Liver (tissue), 9 donors: ENCODE data around the gene YPEL2. TPM values are rescaled to one million over a fixed set of nuclear protein-coding genes. Genes with fewer than 3 reads are reported as not detected.
A peak's percentile ranks its signal among the peaks of the same experiment; 100 is the strongest.
"Not testable (repeated sequence)": the region's sequence is repeated elsewhere in the genome, so short reads cannot be mapped to it uniquely, and the experiment has no call there.

Experiments
- DNase-seq: peaks from one replicate; pipeline ENCODE4 v3.0.0-alpha.2; 2017; ENCODE audit warnings: low spot score
- H3K27ac ChIP-seq, 2 donors: one replicate each; pipeline ENCODE4 v1.7.0; 2013; ENCODE audit warnings: inconsistent platforms in 2 of 2, low read length in 2 of 2, control low read depth in 1 of 2, low read depth in 1 of 2, mild to moderate bottlenecking in 1 of 2
- H3K27me3 ChIP-seq, 4 donors: one replicate each; pipeline versions ENCODE4 v1.6.1 to v1.7.0; 2013; ENCODE audit warnings: low read length in 3 of 4, inconsistent platforms in 1 of 4, mild to moderate bottlenecking in 1 of 4, moderate library complexity in 1 of 4; ENCODE audit not compliant: control insufficient read depth in 4 of 4, insufficient read depth in 4 of 4
- H3K36me3 ChIP-seq, 4 donors: one replicate each; pipeline versions ENCODE4 v1.6.1 to v1.7.0; 2013; ENCODE audit warnings: low read length in 3 of 4, mild to moderate bottlenecking in 3 of 4, low read depth in 1 of 4, moderate library complexity in 1 of 4; ENCODE audit not compliant: control insufficient read depth in 4 of 4, insufficient read depth in 3 of 4
- H3K4me1 ChIP-seq, 4 donors: one replicate each; pipeline versions ENCODE4 v1.6.1 to v1.7.0; 2013; ENCODE audit warnings: low read length in 3 of 4, mild to moderate bottlenecking in 3 of 4, moderate library complexity in 1 of 4; ENCODE audit not compliant: control insufficient read depth in 4 of 4, insufficient read depth in 4 of 4
- H3K4me3 ChIP-seq, 3 donors: one replicate each; pipeline versions ENCODE4 v1.6.1 to v1.7.0; 2013; ENCODE audit warnings: low read length in 3 of 3, control low read depth in 1 of 3, low read depth in 1 of 3, mild to moderate bottlenecking in 1 of 3
- H3K9ac ChIP-seq, 2 donors: one replicate each; pipeline ENCODE4 v1.7.0; 2013; ENCODE audit warnings: low read length in 2 of 2, mild to moderate bottlenecking in 2 of 2, moderate library complexity in 2 of 2, control low read depth in 1 of 2, low read depth in 1 of 2
- H3K9me3 ChIP-seq, 4 donors: one replicate each; pipeline versions ENCODE4 v1.6.1 to v1.7.0; 2013; ENCODE audit warnings: low read length in 3 of 4; ENCODE audit not compliant: control insufficient read depth in 4 of 4
- GABPA ChIP-seq, 2 donors: IDR thresholded peaks in 1 of 2; conservative IDR thresholded peaks in 1 of 2; 2 replicates each; pipeline ENCODE4 v1.6.1; 2016; ENCODE audit warnings: antibody characterized with exemption in 2 of 2, mild to moderate bottlenecking in 1 of 2, moderate library complexity in 1 of 2
- HNF4A ChIP-seq, 2 donors: conservative IDR thresholded peaks; 2 replicates each; pipeline ENCODE4 v1.6.1; 2016; ENCODE audit warnings: antibody characterized with exemption in 2 of 2, mild to moderate bottlenecking in 2 of 2
- JUND ChIP-seq, 2 donors: IDR thresholded peaks; 2 replicates each; pipeline ENCODE4 v1.6.1; 2016; ENCODE audit warnings: antibody characterized with exemption in 2 of 2
- NR2F2 ChIP-seq: IDR thresholded peaks from 2 replicates; pipeline ENCODE4 v1.6.1; 2016; ENCODE audit warnings: antibody characterized with exemption
- RAD21 ChIP-seq, 2 donors: IDR thresholded peaks; 2 replicates each; pipeline ENCODE4 v1.6.1; 2016; ENCODE audit warnings: antibody characterized with exemption in 2 of 2, mild to moderate bottlenecking in 2 of 2
- RXRA ChIP-seq, 2 donors: IDR thresholded peaks; 2 replicates each; pipeline ENCODE4 v1.6.1; 2017 to 2018; ENCODE audit warnings: antibody characterized with exemption in 2 of 2, mild to moderate bottlenecking in 1 of 2
- SP1 ChIP-seq: IDR thresholded peaks from 2 replicates; pipeline ENCODE4 v1.6.1; 2018; ENCODE audit warnings: antibody characterized with exemption, mild to moderate bottlenecking
- YY1 ChIP-seq: IDR thresholded peaks from 2 replicates; pipeline ENCODE4 v1.6.1; 2016; ENCODE audit warnings: antibody characterized with exemption, mild to moderate bottlenecking
- WGBS: extraction: QIAGEN DNeasy Blood & Tissue Kit; methylation state at CpG from one replicate; pipeline ENCODE4 v1.1.7; 2013; 5-methylcytosine and 5-hydroxymethylcytosine counted together
- polyA plus RNA-seq, 2 donors: library from polyadenylated mRNA; stranded (reverse) in 1 of 2; unstranded in 1 of 2; fragments of 200-250 nt in 1 of 2; fragments of >200 nt in 1 of 2; fragmentation: Nextera tagmentation in 1 of 2; extraction: Ambion mirVana in 1 of 2; gene quantifications; one replicate each; pipeline versions ENCODE4 v1.2.1 to v1.2.3, GENCODE V29; 2013 to 2015
- total RNA-seq, 2 donors: library from RNA; depleted of rRNA; stranded (reverse); fragments of >200 nt; gene quantifications; one replicate each; pipeline ENCODE4 v1.2.3, GENCODE V29; 2014
- TF ChIP-seq, protein P1 (sequence below): IDR thresholded peaks from 2 replicates; pipeline ENCODE4 v1.6.1; 2016; ENCODE audit warnings: antibody characterized with exemption
- TF ChIP-seq, protein P2 (sequence below): IDR thresholded peaks from 2 replicates; pipeline ENCODE4 v1.6.1; 2016; ENCODE audit warnings: antibody characterized with exemption
- donor health status: healthy.
- donor health status: healthy.
- donor health status: healthy.
- donor health status: healthy.
- donor health status: healthy.

Gene YPEL2
- total and polyA plus RNA-seq, 4 donors, result 4.2 to 23.8 (median 11.3) TPM

DNA sequence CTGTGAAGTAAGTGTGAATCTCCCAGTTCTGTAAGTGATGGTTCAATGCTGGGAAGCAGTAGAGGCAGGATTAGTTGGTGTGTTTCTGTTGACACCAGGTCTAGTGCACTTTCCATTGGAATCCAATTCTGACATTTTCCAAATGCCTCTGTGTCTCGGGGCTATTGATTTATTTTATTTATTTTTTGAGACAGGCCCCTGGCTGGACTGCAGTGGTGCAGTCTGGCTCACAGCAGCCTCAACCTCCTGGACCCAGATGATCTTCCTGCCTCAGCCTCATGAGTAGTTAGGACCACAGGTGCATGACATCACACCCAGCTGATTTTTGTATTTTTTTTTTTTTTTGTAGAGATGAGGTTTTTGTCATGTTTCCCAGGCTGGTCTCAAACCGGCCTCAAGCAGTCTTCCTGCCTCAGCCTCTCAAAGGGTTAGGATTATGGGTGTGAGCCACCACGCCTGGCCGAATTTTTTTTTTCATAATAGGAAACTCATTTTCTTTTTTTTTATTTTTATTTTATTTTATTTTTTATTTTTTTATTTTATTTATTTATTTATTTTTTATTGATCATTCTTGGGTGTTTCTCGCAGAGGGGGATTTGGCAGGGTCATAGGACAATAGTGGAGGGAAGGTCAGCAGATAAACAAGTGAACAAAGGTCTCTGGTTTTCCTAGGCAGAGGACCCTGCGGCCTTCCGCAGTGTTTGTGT, 61.7 kb downstream of the YPEL2 start:
- Histone ChIP-seq H3K36me3 (peaks cover 11 to 47% (median 38%) of the 10 kb centered on the region in 4 donors), H3K4me3 (no peak overlapping the region), H3K27me3 (no peaks in the 10 kb centered on the region), H3K4me1 (peaks cover 0 to 2% (median 0%) of the 10 kb centered on the region in 4 donors), H3K9ac (no peak overlapping the region), H3K27ac (no peak overlapping the region), H3K9me3 (no peaks in the 10 kb centered on the region)
- 72% methylated on average over 5 of the region's 7 CpGs for WGBS
- DNase-seq, result no peak
- TF ChIP-seq HNF4A (conservative IDR thresholded peaks at IDR 0.05) (peak in 1 of 2 donors; percentile 12), RAD21 (IDR thresholded peaks at IDR 0.05) (peak in 1 of 2 donors; percentile 14), NR2F2 (no peak), RXRA (IDR thresholded peaks at IDR 0.05) (peak in 1 of 2 donors; percentile 24)

DNA sequence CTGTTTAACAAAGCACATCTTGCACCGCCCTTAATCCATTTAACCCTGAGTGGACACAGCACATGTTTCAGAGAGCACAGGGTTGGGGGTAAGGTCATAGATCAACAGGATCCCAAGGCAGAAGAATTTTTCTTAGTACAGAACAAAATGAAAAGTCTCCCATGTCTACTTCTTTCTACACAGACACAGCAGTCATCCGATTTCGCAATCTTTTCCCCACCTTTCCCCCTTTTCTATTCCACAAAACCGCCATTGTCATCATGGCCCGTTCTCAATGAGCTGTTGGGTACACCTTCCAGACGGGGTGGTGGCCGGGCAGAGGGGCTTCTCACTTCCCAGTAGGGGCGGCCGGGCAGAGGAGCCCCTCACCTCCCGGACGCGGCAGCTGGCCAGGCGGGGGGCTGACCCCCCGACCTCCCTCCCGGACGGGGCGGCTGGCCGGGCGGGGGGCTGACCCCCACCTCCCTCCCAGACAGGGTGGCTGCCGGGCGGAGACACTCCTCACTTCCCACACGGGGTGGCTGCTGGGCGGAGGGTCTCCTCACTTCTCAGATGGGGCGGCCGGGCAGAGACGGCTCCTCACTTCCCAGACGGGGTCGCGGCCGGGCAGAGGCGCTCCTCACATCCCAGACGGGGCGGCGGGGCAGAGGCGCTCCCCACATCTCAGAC, 62.4 kb downstream of the YPEL2 start:
- not testable (repeated sequence) for H3K9me3 ChIP-seq, H3K27me3 ChIP-seq, H3K4me1 ChIP-seq, H3K9ac ChIP-seq, H3K27ac ChIP-seq, DNase-seq, H3K4me3 ChIP-seq
- H3K36me3 ChIP-seq, result peaks cover 11 to 49% (median 41%) of the 10 kb centered on the region in 4 donors
- 92% methylated on average over 34 of the region's 35 CpGs for WGBS

DNA sequence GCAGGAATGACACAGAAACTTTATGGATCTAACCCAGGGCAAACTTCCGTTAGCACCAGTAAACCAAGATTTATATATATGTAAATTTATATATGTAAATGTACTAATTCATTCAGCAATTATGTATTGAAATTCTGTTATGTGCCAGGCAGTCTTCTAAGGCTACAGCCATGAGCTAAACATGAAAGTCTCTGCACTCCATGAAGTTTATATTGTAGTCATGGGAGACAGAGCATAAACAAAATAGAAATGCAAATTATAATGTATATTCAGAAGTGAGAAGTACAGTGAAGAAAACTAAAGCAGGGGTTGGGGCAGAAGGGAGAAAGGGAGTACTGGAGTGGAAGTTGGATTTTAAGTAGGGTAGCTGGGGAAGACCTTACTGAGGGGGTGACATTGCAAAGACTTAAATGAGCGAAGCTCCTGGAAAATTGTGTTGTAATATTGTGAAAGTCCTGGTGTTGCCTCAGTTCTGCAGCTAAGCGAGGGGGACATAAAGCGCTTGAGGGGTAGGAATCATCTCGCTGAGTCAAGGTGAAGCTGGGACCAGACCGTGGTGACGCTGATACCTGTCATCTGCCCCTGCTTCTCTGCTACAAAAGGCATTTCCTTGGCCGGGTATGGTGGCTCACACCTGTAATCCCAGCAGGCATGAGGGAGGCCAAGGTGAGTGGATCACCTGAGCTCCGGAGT, 64.8 kb downstream of the YPEL2 start:
- H3K36me3 ChIP-seq, result peaks cover 8 to 31% (median 22%) of the 10 kb centered on the region in 4 donors
- no peak overlapping the region for H3K27ac ChIP-seq
- no peak overlapping the region for H3K9ac ChIP-seq
- no peaks in the 10 kb centered on the region for H3K27me3 ChIP-seq
- no peaks in the 10 kb centered on the region for H3K9me3 ChIP-seq
- no peak overlapping the region for H3K4me3 ChIP-seq
- no peak for DNase-seq
- TF ChIP-seq SP1 (no peak), GABPA (IDR thresholded peaks at IDR 0.05 in 1 of 2, conservative IDR thresholded peaks at IDR 0.05 in 1 of 2) (no peak), YY1 (no peak), JUND (IDR thresholded peaks at IDR 0.05) (no peak)
- peaks cover 0 to 20% (median 11%) of the 10 kb centered on the region in 4 donors for H3K4me1 ChIP-seq
- 97% methylated on average over 9 of the region's 9 CpGs for WGBS

DNA sequence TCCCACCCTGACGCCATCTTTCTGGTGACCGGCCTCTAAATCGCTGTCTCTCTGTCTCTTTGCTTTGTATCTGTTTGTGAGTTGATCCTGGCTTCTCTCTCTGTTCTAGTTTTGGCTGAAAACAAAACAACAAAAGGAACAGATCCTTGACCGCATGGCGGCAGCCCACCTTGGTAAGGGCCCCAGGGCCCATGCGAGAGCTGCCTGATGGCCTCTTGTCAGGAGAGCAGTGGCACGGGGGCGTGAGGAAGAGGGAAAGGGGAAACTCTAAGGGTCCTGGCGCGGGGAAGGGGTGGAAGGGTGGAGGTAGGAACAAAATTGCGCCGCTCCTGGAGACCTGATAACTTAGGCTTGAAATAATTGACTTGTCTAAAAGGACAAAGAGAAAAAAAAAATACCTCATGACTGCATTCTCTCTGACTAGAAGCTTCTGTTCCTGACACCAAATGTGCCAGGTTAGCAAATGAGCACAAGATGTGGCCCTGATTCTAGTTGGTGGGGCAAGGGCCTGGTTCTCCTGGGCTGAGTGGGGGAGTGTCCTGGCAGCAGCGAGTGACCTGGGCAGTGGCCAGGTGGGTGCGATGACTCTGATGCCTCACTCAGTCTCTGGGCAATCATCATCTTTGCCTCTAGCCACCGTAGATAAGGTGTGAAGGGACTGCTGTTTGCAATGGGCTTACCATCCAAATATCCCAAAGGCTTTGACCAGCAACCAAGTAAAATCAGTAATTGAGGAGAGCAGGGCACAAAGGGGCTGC, 66.0 kb downstream of the YPEL2 start:
- H3K9me3 ChIP-seq, result no peaks in the 10 kb centered on the region
- 93% methylated on average over 15 of the region's 15 CpGs for WGBS
- TF ChIP-seq, protein P1, sequence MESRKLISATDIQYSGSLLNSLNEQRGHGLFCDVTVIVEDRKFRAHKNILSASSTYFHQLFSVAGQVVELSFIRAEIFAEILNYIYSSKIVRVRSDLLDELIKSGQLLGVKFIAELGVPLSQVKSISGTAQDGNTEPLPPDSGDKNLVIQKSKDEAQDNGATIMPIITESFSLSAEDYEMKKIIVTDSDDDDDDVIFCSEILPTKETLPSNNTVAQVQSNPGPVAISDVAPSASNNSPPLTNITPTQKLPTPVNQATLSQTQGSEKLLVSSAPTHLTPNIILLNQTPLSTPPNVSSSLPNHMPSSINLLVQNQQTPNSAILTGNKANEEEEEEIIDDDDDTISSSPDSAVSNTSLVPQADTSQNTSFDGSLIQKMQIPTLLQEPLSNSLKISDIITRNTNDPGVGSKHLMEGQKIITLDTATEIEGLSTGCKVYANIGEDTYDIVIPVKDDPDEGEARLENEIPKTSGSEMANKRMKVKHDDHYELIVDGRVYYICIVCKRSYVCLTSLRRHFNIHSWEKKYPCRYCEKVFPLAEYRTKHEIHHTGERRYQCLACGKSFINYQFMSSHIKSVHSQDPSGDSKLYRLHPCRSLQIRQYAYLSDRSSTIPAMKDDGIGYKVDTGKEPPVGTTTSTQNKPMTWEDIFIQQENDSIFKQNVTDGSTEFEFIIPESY, result no peak
- TF ChIP-seq, protein P2, sequence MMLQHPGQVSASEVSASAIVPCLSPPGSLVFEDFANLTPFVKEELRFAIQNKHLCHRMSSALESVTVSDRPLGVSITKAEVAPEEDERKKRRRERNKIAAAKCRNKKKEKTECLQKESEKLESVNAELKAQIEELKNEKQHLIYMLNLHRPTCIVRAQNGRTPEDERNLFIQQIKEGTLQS, result no peak
- no peak overlapping the region for H3K9ac ChIP-seq
- H3K4me1 ChIP-seq, result peaks cover 0 to 21% (median 16%) of the 10 kb centered on the region in 4 donors
- DNase-seq, result no peak
- H3K27ac ChIP-seq, result no peak overlapping the region
- peaks cover 8 to 25% (median 19%) of the 10 kb centered on the region in 4 donors for H3K36me3 ChIP-seq
- no peaks in the 10 kb centered on the region for H3K27me3 ChIP-seq
- no peak overlapping the region for H3K4me3 ChIP-seq
